Frontal cortex (tissue), 4 donors: ENCODE data around the gene LILRA1. TPM values are rescaled to one million over a fixed set of nuclear protein-coding genes. Genes with fewer than 3 reads are reported as not detected.
"Not testable (repeated sequence)": the region's sequence is repeated elsewhere in the genome, so short reads cannot be mapped to it uniquely, and the experiment has no call there.

ENCODE experiments used
- DNase-seq, 2 donors: peaks; one replicate each; pipeline ENCODE4 v3.0.0; 2012; ENCODE audit warnings: low spot score in 2 of 2
- FAIRE-seq: peaks from 2 replicates; lab custom pipeline; 2012; peaks lifted over from hg19 to GRCh38; lab: Jason Lieb, UNC
- total RNA-seq: library from RNA; depleted of rRNA; stranded (reverse); fragments of >200 nt; gene quantifications from one replicate; pipeline ENCODE4 v1.2.3, GENCODE V29; 2014
- donor health status: control.
- donor health status: control.
- donor health status: control.

LILRA1 gene
- total RNA-seq, 1 donor from 2014 or later = not detected

- FAIRE-seq, DNase-seq: not testable (repeated sequence)
These were observed 18.2 kb upstream of the LILRA1 start for GRCh38 chr19:54575205-54575604.

- DNase-seq (no peak), FAIRE-seq (no peak)
These were observed 16.9 kb upstream of the LILRA1 start for GRCh38 chr19:54576411-54576976.

GRCh38 chr19:54577334-54577733, 16.1 kb upstream of the LILRA1 start:
- no peak for DNase-seq
- no peak for FAIRE-seq

GRCh38 chr19:54578268-54578667, 15.2 kb upstream of the LILRA1 start:
- not testable (repeated sequence) for FAIRE-seq, DNase-seq

GRCh38 chr19:54586397-54586796, 7.0 kb upstream of the LILRA1 start:
- FAIRE-seq = no peak
- no peak for DNase-seq

- DNase-seq (no peak), FAIRE-seq (no peak)
These were observed 6.4 kb upstream of the LILRA1 start for GRCh38 chr19:54587026-54587425.

GRCh38 chr19:54593931-54594626, 647 bp downstream of the LILRA1 start:
- FAIRE-seq, DNase-seq: not testable (repeated sequence)

- DNase-seq (no peak), FAIRE-seq (no peak)
These were observed 1.3 kb downstream of the LILRA1 start for GRCh38 chr19:54594737-54595136.

- not testable (repeated sequence) for FAIRE-seq, DNase-seq
These were observed 2.4 kb downstream of the LILRA1 start for GRCh38 chr19:54595680-54596436.

GRCh38 chr19:54600212-54600611, 6.8 kb downstream of the LILRA1 start:
- no peak for FAIRE-seq

GRCh38 chr19:54606230-54606629, 12.8 kb downstream of the LILRA1 start:
- DNase-seq (no peak), FAIRE-seq (no peak)

More at GRCh38 chr19:54600212-54600611, 6.8 kb downstream of the LILRA1 start:
- DNase-seq = no peak

- FAIRE-seq (no peak), DNase-seq (no peak)
These were observed 13.7 kb downstream of the LILRA1 start for GRCh38 chr19:54606891-54607784.

GRCh38 chr19:54607785-54608150, 14.3 kb downstream of the LILRA1 start:
- FAIRE-seq (no peak), DNase-seq (no peak)

GRCh38 chr19:54608205-54608604, 14.8 kb downstream of the LILRA1 start:
- DNase-seq = no peak
- no peak for FAIRE-seq

- no peak for FAIRE-seq
These were observed 15.4 kb downstream of the LILRA1 start for GRCh38 chr19:54608792-54609191.

GRCh38 chr19:54609356-54609791, 15.9 kb downstream of the LILRA1 start:
- no peak for FAIRE-seq
- no peak for DNase-seq

More at GRCh38 chr19:54608792-54609191, 15.4 kb downstream of the LILRA1 start:
- no peak for DNase-seq

GRCh38 chr19:54612428-54612827, 19.0 kb downstream of the LILRA1 start:
- DNase-seq = no peak
- FAIRE-seq = no peak

- no peak for FAIRE-seq
- DNase-seq = no peak
These were observed 21.3 kb downstream of the LILRA1 start for GRCh38 chr19:54614726-54615125.

- DNase-seq = no peak
- FAIRE-seq = no peak
These were observed 22.6 kb downstream of the LILRA1 start for GRCh38 chr19:54616057-54616456.
